ENCODE data around the gene N4BP2L2.

N4BP2L2 gene

DNA sequence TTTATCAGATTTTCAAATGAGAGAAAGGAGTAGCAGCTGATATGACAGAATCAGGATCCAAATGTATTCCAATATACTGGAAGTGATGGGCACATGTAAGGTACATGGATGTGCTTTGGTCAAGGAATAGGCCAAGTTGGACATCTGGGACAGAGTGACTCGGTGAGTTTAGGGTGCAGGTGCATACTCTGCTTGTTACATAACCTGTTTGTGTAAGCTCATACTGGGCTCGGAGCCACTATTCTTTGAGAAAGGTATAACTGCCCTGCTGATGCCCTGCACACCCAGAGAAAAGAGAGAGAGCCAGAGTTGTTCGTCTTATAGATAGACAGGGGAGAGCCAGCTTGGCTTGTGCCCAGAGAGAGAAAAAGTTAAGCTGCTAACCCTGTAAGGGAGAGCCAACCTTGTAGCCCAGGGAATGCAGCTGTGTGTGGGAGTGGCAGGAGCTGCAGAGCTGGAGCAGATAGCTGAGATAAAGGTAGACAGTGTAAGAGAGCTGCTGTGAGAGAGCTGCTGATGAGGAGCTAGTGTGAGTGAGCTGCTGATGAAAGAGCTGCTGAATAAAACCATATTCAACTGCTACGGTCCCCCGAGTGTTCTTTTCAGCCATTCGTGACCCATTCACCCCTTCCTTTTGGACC, 70.0 kb downstream of the N4BP2L2 start:
- no peak for DNase-seq (ENCODE audit: low read depth)

DNA sequence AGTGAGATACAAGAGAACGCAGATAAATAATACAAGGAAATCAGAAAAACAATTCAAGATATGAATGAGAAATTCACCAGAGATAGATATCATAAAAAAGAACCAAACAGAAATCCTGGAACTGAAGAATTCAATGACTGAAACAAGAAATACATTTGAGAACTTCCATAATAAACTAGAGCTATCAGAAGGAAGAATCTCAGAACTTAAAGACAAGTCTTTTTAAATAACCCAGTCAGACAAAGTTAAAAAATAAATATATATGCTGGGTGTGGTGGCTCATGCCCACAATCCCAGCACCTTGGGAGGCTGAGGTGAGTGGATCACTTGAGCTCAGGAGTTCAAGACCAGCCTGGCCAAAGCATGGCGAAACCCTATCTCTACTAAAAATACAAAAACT, 82.0 kb downstream of the N4BP2L2 start:
- DNase-seq (ENCODE audit: low read depth) = no peak

DNA sequence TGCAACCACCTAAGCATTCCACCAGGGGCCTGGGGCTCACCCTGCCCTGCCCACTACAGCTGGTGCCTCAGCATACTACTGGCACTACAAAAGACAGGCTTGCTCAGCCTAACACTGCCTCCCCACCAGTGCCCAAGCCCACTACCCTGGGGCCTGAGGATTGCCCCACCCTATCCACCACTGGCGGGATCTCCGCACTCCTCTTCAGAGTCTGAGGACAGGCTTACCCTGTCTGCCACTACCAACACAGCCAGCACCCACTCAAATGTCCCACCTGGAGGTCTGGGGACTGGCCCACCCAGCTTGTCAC, 83.0 kb downstream of the N4BP2L2 start:
- no peak for DNase-seq (ENCODE audit: low read depth)

DNA sequence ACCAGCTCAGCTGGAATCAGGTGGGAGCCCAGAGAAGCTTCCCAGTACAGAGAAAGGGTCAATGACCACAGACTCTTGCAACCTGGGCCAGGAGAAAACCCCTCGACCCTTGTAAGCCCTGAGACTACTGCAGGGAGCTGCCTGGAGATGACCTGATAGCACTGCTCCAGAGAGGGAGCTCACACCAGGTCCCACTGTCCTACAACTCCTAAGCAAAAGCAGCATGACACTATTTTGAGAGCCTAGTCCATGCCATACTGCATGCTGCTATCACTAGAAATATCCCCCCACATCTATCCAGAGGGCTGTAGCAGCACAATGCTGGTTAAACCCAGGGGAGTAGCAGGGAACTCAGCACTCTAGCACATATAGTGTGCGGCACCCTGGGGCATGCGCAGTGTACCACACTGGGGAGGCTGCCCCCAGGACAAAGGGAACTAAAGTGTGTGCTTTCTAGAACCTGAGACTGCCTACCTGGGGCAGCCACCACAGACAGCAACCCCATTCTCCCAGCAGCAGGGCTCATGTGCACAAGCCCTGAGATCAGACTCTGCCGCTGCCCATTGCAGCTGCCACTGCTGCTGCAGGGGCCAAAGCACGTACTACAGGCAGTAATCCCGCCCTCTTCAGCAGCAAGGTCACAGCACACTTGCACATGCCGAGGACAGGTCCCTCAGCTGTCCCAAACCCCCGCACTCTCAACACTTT, 83.6 kb downstream of the N4BP2L2 start:
- DNase-seq (ENCODE audit: low read depth) = no peak

DNA sequence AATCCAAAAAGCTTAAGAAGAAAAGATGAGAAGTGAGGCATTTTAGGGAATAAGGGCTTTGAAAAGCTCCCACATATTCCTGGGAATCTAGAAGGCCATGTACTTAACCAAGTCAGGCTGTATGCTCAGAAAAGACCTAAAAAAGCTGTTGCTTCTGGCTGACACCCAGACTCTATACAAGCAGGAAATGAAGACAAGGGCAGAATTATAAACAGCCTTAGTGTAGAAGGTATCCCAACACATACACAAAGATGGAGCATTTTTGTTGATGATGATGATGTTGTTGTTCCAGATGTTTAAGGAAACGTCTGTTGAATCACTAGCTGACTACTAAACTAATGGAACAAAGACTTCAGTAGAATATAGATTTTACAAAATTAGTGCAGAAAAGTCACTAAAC, 84.6 kb downstream of the N4BP2L2 start:
- DNase-seq (ENCODE audit: low read depth) = no peak

DNA sequence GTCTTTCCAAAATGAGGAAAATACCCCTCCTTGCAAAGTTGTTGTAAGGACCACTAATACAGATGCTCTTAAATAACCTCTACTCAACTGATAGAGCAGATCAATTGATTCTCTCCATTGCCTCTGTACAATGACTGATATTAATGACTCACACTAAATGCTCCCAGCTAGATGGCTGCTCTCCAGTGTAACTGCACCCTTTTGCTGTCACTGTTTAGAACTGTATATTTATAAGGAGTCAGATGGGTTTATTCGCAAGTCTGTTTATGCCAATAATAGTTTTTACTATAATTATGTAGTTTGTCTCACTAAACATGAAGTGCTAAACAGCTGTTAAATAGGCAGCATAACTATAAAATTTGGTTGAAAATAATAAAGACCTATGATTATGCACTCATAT, 89.6 kb downstream of the N4BP2L2 start:
- no peak for DNase-seq (ENCODE audit: low read depth)

DNA sequence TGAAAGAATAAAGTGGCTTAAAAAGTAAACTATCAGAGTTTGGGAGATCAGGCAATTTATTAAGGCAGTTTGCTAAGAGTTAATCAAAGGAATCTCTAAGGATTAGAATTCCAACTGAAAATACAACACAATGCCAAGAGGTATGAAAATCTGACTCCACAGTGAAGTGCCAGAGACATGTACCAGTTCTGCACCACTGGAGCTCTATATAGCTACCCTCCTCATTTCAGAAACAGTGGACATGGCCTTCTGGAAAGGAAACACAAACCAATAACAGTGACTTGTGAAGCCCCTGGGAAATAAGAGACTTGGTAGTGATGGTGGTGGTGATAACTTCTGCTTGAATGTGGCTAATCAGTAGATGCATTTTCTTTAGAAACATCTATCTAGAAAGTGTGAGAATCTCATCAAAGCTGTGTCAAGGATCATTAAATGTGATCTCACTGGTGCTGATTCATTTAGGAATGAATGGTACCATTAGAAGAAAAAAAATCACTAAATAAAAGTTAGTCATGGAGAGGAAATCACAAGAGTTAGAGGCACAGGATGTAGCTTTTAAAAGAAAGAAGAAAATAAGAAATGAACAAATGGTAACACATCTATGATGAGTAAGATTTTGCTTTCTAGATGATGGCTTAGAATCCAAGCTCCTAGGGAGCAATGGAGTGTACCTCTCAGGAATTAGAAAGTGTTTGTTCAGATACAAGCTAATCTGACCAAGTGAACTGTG, 90.5 kb downstream of the N4BP2L2 start:
- no peak for DNase-seq (ENCODE audit: low read depth)

DNA sequence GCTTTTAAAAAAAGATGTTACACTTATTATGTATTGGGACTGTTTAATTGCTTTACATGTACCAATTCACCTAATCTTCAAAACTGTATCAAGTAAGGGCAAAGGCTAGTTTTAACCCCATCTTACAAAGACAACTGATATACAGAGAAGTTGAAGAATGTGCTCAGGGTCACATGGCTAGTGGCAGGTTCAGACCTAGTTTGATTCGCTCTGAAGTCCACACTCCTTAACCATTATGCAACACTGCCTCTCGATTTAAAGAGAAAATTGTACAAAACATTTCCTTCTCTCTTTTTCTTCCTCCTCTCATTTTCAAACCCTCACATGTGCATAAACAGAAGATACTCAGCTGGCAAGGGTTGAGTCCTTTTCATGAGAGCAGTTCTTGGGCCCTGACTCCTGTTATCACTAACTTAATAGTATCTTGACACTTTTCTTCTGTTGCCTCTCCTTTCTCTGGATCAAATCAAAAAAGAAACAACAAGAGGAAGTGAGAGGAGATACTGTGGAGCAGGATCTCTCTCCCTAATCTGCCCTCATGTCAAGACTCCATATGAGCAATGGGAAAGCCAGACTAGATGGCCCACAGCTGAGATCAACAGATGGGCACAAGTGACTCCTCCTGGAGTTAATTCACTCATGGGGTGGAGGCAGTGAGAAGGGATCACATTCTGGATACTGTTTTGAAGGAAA, 91.7 kb downstream of the N4BP2L2 start:
- no peak for DNase-seq (ENCODE audit: low read depth)

DNA sequence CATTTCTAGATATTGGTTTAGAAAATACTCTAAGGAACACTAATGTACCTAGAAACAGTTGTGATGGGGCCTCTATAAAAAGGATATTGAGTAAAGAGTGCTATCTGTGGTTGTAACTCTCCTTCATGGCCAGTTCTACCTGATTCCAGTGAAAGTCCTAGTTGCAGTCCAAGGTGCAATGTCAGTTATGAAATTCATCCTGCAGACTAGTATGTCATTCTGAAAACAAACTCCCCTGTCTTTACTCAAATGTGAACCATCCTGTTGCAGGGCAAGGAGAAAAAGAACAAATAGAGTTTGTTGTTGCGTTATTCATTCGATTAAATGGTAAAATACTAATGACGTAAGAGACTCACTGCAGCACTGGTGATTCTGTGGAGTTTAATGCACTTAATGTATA, 92.4 kb downstream of the N4BP2L2 start:
- no peak for DNase-seq (ENCODE audit: low read depth)

DNA sequence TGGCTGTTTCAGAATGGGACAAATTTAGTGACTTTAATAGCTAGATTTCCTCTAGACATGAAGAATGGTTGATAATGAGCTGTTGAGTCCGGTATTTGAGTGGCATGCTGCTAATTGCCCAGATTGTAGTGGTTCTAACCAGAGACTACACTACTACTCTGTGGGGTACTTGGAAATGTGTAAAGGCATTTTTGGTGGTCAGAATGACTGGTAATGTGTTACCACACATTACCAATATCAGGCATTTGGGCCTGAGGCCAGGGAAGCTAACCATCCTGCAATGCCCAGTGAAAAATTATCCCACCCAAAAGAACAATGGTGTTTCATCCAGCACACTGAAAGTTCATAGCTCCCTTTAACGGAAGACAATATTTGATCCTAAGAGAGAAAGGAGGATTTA, 93.1 kb downstream of the N4BP2L2 start:
- no peak for DNase-seq (ENCODE audit: low read depth)

DNA sequence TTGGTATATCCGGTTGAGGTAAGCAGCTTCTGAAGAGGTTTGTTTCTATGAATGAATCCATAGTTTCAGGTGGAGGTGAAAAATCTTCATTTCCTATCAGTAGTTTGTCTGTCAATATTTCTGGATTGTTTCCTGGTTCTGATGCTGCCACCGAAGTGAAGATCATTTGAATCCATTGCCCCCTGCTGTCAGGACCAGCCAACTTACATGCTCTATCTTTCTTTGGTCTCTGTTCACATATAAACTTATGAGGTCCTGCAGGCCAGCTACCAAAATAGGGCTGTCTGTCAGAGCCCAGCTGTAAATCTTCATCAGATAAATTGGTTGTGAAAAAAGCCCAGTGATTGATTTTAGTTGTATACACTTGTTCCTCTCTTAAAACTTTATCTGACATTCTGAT, 95.5 kb downstream of the N4BP2L2 start:
- no peak for DNase-seq (ENCODE audit: low read depth)

DNA sequence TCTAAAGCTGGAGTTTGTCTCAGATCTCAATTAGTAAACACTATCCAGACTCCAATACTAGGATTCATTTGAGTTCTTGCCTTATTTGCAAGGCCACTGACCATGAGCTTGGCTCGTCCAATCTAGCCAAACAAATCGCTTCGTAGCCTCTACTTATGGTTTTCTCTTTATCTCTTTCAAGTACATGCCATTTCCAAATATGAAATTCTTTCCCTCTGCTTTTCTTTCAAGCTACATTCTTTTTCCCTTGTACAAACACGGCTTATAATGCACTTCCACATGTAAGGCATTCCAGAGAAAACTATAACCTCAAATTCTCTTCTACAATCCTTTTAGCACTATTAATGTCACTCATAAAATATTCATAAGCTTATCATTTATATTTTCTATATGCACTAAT, 99.7 kb downstream of the N4BP2L2 start:
- no peak for DNase-seq (ENCODE audit: low read depth)

DNA sequence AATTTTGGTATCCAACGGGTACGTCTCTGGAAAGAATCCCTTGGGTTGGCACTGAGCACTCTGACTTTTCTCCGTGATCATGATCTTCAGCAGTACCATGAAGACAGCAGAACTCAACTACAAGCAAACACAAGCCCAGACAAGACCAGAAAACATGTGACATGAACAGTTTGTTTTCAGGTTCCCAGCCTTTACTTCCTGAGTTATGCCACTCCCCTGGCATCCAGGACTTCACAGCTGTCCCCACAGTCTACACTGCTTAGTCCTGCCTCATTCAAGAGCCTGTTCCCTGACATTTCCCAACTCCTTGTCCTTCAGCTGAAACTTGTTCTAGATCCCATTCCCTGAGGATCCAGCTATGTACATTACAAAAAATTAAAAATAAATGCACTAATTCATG, 105.7 kb downstream of the N4BP2L2 start:
- DNase-seq (ENCODE audit: low read depth) = no peak

DNA sequence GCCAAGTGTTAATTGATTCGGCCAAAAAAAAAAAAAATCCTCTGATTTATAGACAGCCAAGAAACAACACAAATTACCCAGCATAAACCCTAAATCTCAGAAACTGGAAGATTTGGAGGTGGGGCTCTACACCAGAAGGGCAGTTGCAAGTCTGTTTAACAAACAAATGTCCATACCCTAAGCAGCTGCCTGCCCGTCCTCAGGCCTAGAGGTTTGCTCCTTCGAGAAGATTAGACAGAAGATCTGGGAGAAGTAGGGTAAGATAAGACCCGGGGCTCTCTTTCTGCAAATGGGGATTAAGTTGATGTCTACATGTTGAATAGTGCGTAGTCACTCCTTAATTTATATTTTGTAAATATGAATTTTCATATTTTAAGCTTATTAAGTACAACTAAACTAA, 107.2 kb downstream of the N4BP2L2 start:
- DNase-seq (ENCODE audit: low read depth) = no peak

DNA sequence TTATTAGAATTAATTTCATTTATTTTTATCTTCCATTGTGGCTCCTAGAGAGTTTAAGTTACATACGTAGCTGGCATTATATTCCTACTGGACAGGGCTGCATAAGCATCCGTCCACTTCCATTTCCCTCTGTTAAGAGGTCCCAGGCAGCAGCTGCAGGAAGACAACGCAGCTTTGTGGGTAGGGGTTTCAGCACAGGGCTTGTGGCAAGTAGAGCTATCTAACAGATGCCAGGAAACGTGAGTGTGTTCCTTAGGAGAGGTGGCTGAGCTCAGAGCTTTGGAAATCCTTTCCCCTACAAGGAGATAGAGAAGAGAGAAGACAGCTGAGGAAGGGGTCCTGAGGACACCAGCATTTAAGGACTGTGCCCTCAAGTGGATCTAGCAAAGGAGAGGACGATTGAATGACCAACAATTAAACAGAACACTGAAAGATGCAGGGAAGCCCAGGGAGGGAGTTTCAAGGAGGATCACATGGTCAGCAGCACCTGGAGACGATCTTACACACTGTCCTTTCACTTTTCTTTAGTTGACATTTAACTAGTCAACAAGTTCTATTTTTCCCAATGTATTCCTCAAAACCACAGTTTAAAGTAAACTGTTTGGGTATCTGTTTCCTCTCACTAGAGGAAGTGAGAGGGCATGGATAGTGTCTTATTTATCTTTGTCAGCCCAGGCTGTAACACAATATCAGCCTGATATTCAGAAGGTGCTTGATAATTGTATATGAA, 108.4 kb downstream of the N4BP2L2 start:
- no peak for DNase-seq (ENCODE audit: low read depth)

DNA sequence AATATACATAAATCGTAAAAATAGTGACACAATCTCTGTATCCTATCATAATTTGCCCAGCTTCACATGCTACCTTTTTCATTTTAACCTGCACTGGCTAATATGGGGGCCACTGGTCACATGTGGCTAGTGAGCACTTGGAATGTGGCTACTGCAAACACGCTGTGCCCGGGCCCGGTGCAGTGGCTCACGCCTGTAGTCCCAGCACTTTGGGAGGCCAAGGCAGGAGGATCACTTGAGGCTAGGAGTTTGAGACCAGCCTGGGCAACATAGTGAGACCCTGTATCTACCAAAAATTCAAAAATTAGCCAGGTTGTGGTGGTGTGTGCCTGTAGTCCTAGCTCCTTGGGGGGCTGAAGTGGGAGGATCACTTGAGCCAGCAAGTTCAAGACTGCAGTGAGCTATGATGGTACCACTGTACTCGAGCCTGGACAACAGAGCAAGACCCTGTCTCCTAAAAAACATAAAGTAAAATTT, 109.1 kb downstream of the N4BP2L2 start:
- DNase-seq (ENCODE audit: low read depth) = no peak

DNA sequence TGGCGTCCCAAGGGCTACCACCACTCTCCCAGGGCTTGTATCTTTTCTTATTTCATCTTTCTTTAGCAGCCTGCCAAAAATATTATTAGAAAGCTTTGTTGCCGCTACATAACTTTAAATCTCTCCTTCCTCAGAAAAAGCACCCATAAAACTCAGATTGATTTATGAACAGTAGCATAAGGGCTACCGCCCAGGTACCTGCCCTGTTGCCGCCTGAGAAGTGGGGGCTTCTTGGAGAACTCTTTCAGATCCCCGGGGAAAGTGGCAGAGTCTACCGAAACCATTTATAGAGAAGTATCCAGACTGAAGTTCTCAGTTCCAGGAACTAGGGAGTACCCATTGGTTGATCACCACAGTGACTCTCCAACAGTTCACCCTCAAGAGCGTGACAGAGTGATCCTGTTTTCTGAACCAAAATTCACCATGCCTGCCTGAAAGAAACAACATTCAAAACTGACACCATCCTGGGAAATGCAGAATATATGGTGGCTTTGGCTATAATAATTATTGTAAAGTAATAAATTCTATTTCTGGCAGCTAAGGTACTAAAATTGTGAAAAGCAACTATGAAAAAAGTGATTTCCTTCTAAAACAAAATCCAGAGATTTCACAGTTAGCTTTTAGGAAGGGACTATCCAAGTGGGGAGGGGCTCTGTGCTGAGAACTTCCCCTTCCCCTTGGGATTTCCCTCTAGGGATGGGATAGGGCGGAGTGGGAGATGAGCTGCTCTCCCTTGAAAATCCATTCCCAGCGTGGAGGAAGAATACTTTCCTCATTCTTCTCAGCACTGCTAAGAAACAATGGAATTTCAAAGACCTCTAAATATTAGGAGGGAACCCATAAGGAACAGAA, 109.8 kb downstream of the N4BP2L2 start:
- DNase-seq (ENCODE audit: low read depth) = no peak

DNA sequence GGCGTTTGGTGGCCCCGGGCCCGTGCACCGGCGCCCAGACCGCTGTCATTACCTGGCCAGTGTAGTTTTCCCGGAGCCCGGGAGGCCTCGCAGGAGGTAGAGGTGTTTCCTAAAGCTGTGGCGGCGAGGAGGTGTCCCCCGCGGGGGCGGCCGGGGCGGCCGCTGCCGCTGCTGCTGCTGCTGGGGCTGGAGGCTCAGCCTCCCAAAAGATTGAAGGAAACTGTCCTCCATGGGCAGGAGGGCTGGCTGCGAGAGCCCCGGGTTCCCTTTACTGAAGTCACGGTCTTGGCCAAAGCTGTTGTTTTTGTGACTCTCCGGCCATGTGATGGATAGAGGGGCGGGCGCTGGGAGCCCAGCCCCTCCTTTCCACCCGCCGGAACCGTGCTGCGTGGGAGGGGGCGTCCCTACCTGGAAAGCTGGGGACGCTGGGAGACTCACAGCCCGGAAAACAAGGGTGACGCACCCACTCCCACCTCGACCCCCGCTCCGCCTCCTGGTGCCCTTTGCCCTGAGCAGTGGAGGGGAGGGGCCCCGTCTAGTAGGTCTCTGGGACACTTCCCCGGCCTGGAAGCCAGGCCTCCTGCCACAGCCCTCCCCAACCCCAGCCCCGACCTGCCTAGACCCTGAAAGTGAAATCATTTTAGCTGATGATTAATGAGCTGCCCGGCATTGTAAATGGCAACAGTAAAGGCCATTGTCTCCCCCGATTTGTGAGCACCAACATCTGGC, 110.6 kb downstream of the N4BP2L2 start, which contains the start of gene N4BP2L1:
Gene N4BP2L1 (minus strand): TSS at position 279 of the 729 bp plus-strand sequence. CDS start 48 bp downstream, at position 231.
- peak; percentile 74 for DNase-seq (ENCODE audit: low read depth)

DNA sequence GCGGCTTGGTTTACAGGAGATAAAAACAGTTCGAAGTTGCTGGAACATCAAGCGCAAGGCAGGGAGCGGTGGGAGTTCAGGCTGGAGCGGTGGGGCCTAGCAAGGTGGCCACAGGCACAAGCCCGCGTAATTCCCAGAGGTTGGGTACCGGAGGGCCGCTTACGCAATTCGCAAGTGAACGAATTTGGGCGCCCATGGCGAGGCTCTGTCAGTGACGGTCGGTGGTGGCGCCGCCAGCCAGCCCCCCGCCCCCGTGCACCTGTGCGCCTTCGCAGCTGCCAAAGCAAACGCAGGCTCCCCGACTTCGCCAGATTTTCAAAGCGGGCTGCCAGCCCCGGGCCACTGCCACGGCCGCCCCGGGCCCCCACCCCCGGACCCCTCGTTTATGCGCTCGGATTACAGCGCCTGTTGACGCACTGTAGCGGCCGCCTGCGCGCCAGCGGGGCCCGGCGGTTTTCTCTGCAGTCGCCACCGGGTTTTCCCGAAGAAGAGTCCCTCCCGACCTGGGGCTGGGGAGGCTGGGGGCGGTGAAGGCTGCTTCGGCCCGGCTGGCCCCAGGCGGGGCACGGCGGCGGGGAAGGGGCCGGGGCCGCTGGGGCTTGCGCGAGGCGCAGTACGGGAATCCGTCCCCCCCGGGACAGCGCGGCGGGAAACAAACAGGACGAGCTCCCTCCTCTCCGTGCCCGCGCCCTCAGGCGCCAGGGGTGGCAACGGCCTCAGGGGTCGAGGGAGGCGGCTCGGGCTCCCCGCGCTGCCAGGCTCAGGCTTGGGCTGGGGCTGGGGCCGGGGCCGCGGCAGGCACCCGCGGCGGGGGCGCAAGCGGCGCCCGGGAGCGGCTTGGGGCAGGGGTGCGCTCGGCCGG, 111.4 kb downstream of the N4BP2L2 start:
- DNase-seq (ENCODE audit: low read depth) = peak; percentile 25
